ENCODE results near the gene ERCC8. TPM values are rescaled to one million over a fixed set of nuclear protein-coding genes. Genes with fewer than 3 reads are reported as not detected.

ERCC8 gene
- total and polyA plus RNA-seq, 2 donors = 6.5 to 32.8 TPM

- no peak for DNase-seq (ENCODE audit: extremely low spot score)
- 92% methylated on average over 2 of the region's 2 CpGs for WGBS
- Histone ChIP-seq H3K36me3 (ENCODE audit: insufficient read depth) (no peaks in the 10 kb centered on the region), H3K27ac (ENCODE audit: low read depth) (no peak overlapping the region), H3K4me1 (ENCODE audit: insufficient read depth) (no peaks in the 10 kb centered on the region), H3K4me3 (ENCODE audit: low read depth, low read length) (no peak overlapping the region)
These were observed 13.8 kb upstream of the ERCC8 start for GRCh38 chr5:60958712-60959111.

- Histone ChIP-seq H3K27ac (ENCODE audit: low read depth) (no peak overlapping the region), H3K4me1 (ENCODE audit: insufficient read depth) (no peaks in the 10 kb centered on the region), H3K4me3 (ENCODE audit: low read depth, low read length) (no peak overlapping the region), H3K36me3 (ENCODE audit: insufficient read depth) (no peaks in the 10 kb centered on the region)
- DNase-seq (ENCODE audit: extremely low spot score) = no peak
These were observed 13.2 kb upstream of the ERCC8 start for GRCh38 chr5:60958088-60958487.

- Histone ChIP-seq H3K36me3 (ENCODE audit: insufficient read depth) (no peaks in the 10 kb centered on the region), H3K4me3 (ENCODE audit: low read depth, low read length) (no peak overlapping the region), H3K4me1 (ENCODE audit: insufficient read depth) (no peaks in the 10 kb centered on the region), H3K27ac (ENCODE audit: low read depth) (no peak overlapping the region)
- WGBS = 97% methylated on average over 3 of the region's 3 CpGs
- no peak for DNase-seq (ENCODE audit: extremely low spot score)
These were observed 10.4 kb upstream of the ERCC8 start for GRCh38 chr5:60955239-60955638.

- Histone ChIP-seq H3K4me3 (ENCODE audit: low read depth, low read length) (no peak overlapping the region), H3K4me1 (ENCODE audit: insufficient read depth) (peaks cover 2% of the 10 kb centered on the region), H3K36me3 (ENCODE audit: insufficient read depth) (no peaks in the 10 kb centered on the region), H3K27ac (ENCODE audit: low read depth) (no peak overlapping the region)
- no peak for DNase-seq (ENCODE audit: extremely low spot score)
- 99% methylated on average over 1 of the region's 1 CpG for WGBS
These were observed 3.9 kb upstream of the ERCC8 start for GRCh38 chr5:60948738-60949137.

- peak overlapping the region; percentile 66 for H3K4me3 ChIP-seq (ENCODE audit: low read depth, low read length)
- H3K36me3 ChIP-seq (ENCODE audit: insufficient read depth) = no peaks in the 10 kb centered on the region
- peaks cover 2% of the 10 kb centered on the region for H3K4me1 ChIP-seq (ENCODE audit: insufficient read depth)
- peak overlapping the region; percentile 61 for H3K27ac ChIP-seq (ENCODE audit: low read depth)
- under 1% methylated on average over 18 of the region's 18 CpGs for WGBS
- DNase-seq (ENCODE audit: extremely low spot score) = peak; percentile 23
These were observed 930 bp upstream of the ERCC8 start for GRCh38 chr5:60945813-60946187.

- H3K4me1 ChIP-seq (ENCODE audit: insufficient read depth) = peaks cover 2% of the 10 kb centered on the region
- no peak for DNase-seq (ENCODE audit: extremely low spot score)
- H3K27ac ChIP-seq (ENCODE audit: low read depth) = no peak overlapping the region
- WGBS = 82% methylated on average over 3 of the region's 3 CpGs
- no peaks in the 10 kb centered on the region for H3K36me3 ChIP-seq (ENCODE audit: insufficient read depth)
- H3K4me3 ChIP-seq (ENCODE audit: low read depth, low read length) = no peak overlapping the region
These were observed 1.2 kb downstream of the ERCC8 start for GRCh38 chr5:60943624-60944023.

- Histone ChIP-seq H3K27ac (ENCODE audit: low read depth) (no peak overlapping the region), H3K4me3 (ENCODE audit: low read depth, low read length) (no peak overlapping the region)
These were observed 15.8 kb downstream of the ERCC8 start for GRCh38 chr5:60929024-60929423.

GRCh38 chr5:60927450-60927849, 17.4 kb downstream of the ERCC8 start:
- Histone ChIP-seq H3K4me3 (ENCODE audit: low read depth, low read length) (no peak overlapping the region), H3K4me1 (ENCODE audit: insufficient read depth) (no peaks in the 10 kb centered on the region), H3K27ac (ENCODE audit: low read depth) (no peak overlapping the region), H3K36me3 (ENCODE audit: insufficient read depth) (peaks cover 2% of the 10 kb centered on the region)
- no peak for DNase-seq (ENCODE audit: extremely low spot score)

More at GRCh38 chr5:60929024-60929423, 15.8 kb downstream of the ERCC8 start:
- WGBS = 74% methylated on average over 6 of the region's 6 CpGs
- DNase-seq (ENCODE audit: extremely low spot score) = no peak
- H3K36me3 ChIP-seq (ENCODE audit: insufficient read depth) = peaks cover 2% of the 10 kb centered on the region
- no peaks in the 10 kb centered on the region for H3K4me1 ChIP-seq (ENCODE audit: insufficient read depth)

- Histone ChIP-seq H3K4me3 (ENCODE audit: low read depth, low read length) (no peak overlapping the region), H3K4me1 (ENCODE audit: insufficient read depth) (no peaks in the 10 kb centered on the region), H3K36me3 (ENCODE audit: insufficient read depth) (no peaks in the 10 kb centered on the region), H3K27ac (ENCODE audit: low read depth) (no peak overlapping the region)
- DNase-seq (ENCODE audit: extremely low spot score) = no peak
- WGBS = 97% methylated on average over 2 of the region's 2 CpGs
These were observed 26.4 kb downstream of the ERCC8 start for GRCh38 chr5:60918466-60918865.

GRCh38 chr5:60916646-60917045, 28.2 kb downstream of the ERCC8 start:
- H3K4me1 ChIP-seq (ENCODE audit: insufficient read depth) = no peaks in the 10 kb centered on the region
- no peak overlapping the region for H3K27ac ChIP-seq (ENCODE audit: low read depth)
- DNase-seq (ENCODE audit: extremely low spot score) = no peak
- H3K36me3 ChIP-seq (ENCODE audit: insufficient read depth) = no peaks in the 10 kb centered on the region
- H3K4me3 ChIP-seq (ENCODE audit: low read depth, low read length) = no peak overlapping the region

GRCh38 chr5:60903356-60903755, 41.5 kb downstream of the ERCC8 start:
- no peak overlapping the region for H3K4me3 ChIP-seq (ENCODE audit: low read depth, low read length)
- no peak overlapping the region for H3K27ac ChIP-seq (ENCODE audit: low read depth)
- peaks cover 3% of the 10 kb centered on the region for H3K36me3 ChIP-seq (ENCODE audit: insufficient read depth)
- WGBS = 74% methylated on average over 4 of the region's 4 CpGs
- no peak for DNase-seq (ENCODE audit: extremely low spot score)
- no peaks in the 10 kb centered on the region for H3K4me1 ChIP-seq (ENCODE audit: insufficient read depth)

GRCh38 chr5:60896991-60897390, 47.9 kb downstream of the ERCC8 start:
- 94% methylated on average over 4 of the region's 4 CpGs for WGBS
- H3K36me3 ChIP-seq (ENCODE audit: insufficient read depth) = peaks cover 5% of the 10 kb centered on the region
- DNase-seq (ENCODE audit: extremely low spot score) = no peak
- H3K4me1 ChIP-seq (ENCODE audit: insufficient read depth) = no peaks in the 10 kb centered on the region
- H3K27ac ChIP-seq (ENCODE audit: low read depth) = no peak overlapping the region
- no peak overlapping the region for H3K4me3 ChIP-seq (ENCODE audit: low read depth, low read length)

- H3K4me1 ChIP-seq (ENCODE audit: insufficient read depth) = no peaks in the 10 kb centered on the region
- 97% methylated on average over 13 of the region's 13 CpGs for WGBS
- no peak for DNase-seq (ENCODE audit: extremely low spot score)
- H3K36me3 ChIP-seq (ENCODE audit: insufficient read depth) = peaks cover 2% of the 10 kb centered on the region
- no peak overlapping the region for H3K27ac ChIP-seq (ENCODE audit: low read depth)
- H3K4me3 ChIP-seq (ENCODE audit: low read depth, low read length) = no peak overlapping the region
These were observed 51.3 kb downstream of the ERCC8 start for GRCh38 chr5:60893521-60893920.

GRCh38 chr5:60891667-60892066, 53.2 kb downstream of the ERCC8 start:
- DNase-seq (ENCODE audit: extremely low spot score) = no peak
- 88% methylated on average over 2 of the region's 2 CpGs for WGBS
- H3K4me3 ChIP-seq (ENCODE audit: low read depth, low read length) = no peak overlapping the region
- H3K4me1 ChIP-seq (ENCODE audit: insufficient read depth) = no peaks in the 10 kb centered on the region
- H3K36me3 ChIP-seq (ENCODE audit: insufficient read depth) = peaks cover 2% of the 10 kb centered on the region
- H3K27ac ChIP-seq (ENCODE audit: low read depth) = no peak overlapping the region

GRCh38 chr5:60888359-60889061, 56.4 kb downstream of the ERCC8 start:
- WGBS = 95% methylated on average over 2 of the region's 2 CpGs
- Histone ChIP-seq H3K4me1 (ENCODE audit: insufficient read depth) (no peaks in the 10 kb centered on the region), H3K36me3 (ENCODE audit: insufficient read depth) (no peaks in the 10 kb centered on the region), H3K27ac (ENCODE audit: low read depth) (no peak overlapping the region), H3K4me3 (ENCODE audit: low read depth, low read length) (no peak overlapping the region)
- no peak for DNase-seq (ENCODE audit: extremely low spot score)

Measured in urinary bladder (tissue), 4 donors.